22Rv1 (cell line): ENCODE results near the gene ESRP2.

Experiments used
- H3K27ac ChIP-seq: fragments of 450-650 bp; 2 replicates; pipeline ENCODE4 v1.5.1; 2017
- ZFX ChIP-seq: fragments of 450-650 bp; IDR thresholded peaks from 2 replicates; pipeline ENCODE4 v1.6.1; 2017; ENCODE audit warnings: antibody characterized with exemption, borderline replicate concordance
- TF ChIP-seq, protein P1 (sequence below): fragments of 450-650 bp; IDR thresholded peaks from 2 replicates; pipeline ENCODE4 v1.5.1; 2017; ENCODE audit warnings: mild to moderate bottlenecking

Gene ESRP2

DNA sequence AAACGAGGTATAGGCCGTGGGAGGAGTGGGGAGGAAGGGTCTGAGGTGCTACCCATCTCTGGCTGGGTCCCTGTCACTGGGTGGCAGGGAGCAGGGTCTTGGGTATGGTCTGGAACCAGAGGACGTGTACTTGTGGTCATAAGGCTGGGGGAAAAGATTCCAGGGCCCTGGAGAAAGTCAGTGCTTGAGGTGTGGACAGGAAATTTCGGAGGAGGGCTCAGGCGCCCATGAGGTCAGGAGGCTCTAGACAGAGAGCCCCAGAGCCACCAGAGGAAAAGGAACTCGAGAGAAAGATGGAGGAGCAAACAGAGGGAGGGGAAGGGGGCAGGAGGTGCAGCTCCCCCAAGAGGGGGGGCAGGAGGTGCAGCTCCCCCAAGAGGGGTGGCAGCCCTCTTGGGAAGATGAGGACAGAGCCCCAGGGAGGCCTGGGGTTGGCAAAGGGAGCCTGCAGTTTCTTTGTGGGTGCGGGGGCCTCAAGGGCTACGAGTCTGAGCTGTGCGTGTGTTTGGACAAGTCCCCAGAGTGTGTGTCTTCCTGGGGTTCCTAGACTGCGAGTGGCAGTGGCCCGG is 27.7 kb upstream of the ESRP2 start:
- H3K27ac ChIP-seq, result peak overlapping the region; percentile 35; the same call in 1 of the 2 replicates
- no peak for TF ChIP-seq ZFX
- TF ChIP-seq, protein P1, sequence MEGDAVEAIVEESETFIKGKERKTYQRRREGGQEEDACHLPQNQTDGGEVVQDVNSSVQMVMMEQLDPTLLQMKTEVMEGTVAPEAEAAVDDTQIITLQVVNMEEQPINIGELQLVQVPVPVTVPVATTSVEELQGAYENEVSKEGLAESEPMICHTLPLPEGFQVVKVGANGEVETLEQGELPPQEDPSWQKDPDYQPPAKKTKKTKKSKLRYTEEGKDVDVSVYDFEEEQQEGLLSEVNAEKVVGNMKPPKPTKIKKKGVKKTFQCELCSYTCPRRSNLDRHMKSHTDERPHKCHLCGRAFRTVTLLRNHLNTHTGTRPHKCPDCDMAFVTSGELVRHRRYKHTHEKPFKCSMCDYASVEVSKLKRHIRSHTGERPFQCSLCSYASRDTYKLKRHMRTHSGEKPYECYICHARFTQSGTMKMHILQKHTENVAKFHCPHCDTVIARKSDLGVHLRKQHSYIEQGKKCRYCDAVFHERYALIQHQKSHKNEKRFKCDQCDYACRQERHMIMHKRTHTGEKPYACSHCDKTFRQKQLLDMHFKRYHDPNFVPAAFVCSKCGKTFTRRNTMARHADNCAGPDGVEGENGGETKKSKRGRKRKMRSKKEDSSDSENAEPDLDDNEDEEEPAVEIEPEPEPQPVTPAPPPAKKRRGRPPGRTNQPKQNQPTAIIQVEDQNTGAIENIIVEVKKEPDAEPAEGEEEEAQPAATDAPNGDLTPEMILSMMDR, result no peak

DNA sequence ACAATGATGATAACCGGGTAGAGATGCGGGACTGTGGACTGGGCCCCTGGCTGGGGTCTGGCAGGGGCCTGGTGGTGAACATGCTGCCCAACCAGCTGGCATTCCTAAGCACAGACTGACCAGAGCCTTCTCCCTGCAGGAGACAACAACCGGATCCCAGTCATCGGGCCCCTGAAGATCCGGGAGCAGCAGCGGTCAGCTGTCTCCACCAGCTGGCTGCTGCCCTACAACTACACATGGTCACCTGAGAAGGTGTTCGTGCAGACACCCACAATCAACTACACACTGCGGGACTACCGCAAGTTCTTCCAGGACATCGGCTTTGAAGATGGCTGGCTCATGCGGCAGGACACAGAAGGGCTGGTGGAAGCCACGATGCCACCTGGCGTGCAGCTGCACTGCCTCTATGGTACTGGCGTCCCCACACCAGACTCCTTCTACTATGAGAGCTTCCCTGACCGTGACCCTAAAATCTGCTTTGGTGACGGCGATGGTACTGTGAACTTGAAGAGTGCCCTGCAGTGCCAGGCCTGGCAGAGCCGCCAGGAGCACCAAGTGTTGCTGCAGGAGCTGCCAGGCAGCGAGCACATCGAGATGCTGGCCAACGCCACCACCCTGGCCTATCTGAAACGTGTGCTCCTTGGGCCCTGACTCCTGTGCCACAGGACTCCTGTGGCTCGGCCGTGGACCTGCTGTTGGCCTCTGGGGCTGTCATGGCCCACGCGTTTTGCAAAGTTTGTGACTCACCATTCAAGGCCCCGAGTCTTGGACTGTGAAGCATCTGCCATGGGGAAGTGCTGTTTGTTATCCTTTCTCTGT is 23.3 kb upstream of the ESRP2 start:
- no peak overlapping the region for H3K27ac ChIP-seq
- TF ChIP-seq, protein P1, result no peak
- TF ChIP-seq ZFX, result no peak

DNA sequence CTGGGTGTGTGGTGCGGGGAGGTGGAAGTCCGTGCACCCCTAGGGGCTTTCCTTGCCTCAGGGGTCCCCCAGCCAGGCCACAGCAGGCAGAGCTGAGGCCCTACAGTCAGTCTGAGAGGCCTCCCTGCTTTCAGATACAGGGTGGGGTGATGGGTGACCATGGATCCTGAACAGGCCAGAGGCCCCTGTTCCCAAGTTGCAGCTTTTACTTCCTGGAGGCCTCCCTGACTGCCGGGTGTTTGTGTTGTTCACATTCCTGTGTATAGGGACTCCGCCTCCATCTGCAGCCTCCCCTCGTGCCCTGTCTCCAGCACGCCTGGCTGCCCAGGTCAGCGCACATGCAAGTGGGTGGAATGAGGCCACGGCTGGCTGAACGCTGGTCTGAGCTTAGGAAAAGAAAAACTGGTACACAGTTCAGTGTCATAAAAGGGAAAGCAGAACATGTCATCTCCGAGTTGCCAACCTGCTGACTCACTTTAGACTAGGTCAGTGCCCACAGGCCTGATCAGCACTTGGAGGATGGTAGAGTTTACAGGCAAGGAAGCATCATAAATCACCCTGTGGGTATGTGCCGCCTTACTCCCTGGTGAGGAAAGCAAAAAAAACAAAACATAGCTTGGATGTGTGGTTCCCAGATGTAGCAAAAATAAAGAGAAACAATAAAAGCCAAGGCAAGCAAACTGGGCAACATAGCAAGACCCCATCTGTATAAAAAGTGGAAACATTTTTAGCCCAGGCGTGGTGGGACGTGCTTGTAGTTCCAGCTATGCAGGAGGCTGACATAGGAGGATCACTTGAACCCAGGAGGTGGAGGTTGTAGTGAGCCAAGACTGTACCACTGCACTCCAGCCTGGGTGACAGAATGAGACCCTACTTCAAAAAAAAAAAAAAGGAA is 22.2 kb upstream of the ESRP2 start:
- TF ChIP-seq, protein P1, result no peak
- TF ChIP-seq ZFX, result no peak
- H3K27ac ChIP-seq, result no peak overlapping the region

DNA sequence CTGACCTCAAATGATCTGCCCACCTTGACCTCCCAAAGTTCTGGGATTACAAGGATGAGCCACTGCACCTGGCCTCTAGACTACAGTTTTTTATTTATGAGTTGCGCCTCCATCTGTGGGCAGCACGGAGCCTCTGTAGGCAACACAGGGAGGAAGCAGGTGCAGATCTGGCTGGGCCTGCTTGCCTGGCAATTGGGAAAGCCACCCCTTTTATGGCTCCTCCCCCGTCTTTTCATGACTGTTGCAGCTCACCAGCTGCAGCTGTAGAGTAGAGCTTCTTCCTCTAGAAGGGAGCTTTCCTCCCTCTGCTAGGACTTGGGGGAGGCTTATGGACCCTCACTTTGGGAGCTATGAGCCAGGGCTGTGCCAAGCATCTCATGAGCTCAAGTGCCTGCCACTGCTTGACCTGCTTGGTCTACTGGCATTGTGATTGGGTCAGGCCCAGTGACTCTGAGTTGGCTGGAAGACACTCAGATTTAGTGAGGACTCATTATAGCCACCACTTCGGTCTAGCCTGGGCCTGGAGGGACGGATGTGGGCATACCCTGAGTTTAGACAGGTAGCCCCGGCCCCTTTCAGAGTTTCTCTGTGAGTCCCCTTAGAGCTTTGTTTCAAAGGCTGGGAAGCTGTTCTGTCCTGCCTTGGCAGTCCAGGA is 21.5 kb upstream of the ESRP2 start:
- H3K27ac ChIP-seq, result no peak overlapping the region

DNA sequence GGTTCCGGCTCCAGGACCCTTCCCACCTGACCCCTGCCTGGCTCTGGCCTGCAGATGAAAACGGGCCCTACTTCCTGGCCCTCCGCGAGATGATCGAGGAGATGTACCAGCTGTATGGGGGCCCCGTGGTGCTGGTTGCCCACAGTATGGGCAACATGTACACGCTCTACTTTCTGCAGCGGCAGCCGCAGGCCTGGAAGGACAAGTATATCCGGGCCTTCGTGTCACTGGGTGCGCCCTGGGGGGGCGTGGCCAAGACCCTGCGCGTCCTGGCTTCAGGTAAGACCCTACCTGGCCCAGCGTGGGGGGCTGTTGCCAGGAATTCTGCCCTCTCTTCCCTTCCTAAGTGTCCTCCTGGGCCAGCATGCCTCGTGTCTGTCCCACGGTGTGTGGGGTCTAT is 19.8 kb upstream of the ESRP2 start:
- TF ChIP-seq, protein P1, result no peak
- no peak overlapping the region for H3K27ac ChIP-seq

More for the DNA sequence above, 21.5 kb upstream of the ESRP2 start:
- no peak for TF ChIP-seq ZFX
- TF ChIP-seq, protein P1, result no peak

DNA sequence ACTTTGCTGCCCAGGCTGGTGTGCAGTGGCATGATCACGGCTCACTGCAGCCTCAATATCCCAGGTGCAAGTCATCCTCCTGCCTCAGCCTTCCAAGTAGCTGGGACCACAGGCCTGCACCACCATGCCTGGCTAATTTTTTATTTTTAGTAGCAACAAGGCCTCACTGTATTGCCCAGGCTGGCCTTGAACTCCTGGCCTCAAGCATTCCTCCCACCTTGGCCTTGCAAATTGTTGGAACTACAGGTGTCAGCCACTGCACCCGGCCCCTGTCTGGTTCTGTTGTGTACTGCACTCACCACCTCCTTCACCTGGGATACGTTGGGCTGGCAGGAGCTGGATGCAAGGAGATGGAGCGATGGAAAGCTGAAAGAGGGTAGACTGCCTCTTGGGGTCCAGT is 17.8 kb upstream of the ESRP2 start:
- TF ChIP-seq, protein P1, result no peak
- no peak for TF ChIP-seq ZFX
- 0 out of 2 replicates have a peak overlapping the region, but pooled peaks have one; percentile 1 for H3K27ac ChIP-seq
